ENCODE data around the gene AUTS2. TPM values are rescaled to one million over a fixed set of nuclear protein-coding genes. Genes with fewer than 3 reads are reported as not detected.

AUTS2 gene
- total and polyA plus RNA-seq, 2 of the 8 experiments (the other 6 are each of a cell fraction or from before 2014, with no cell fraction given) = 25.9 to 101 TPM

GRCh38 chr7:69817121-69817520 is 218.8 kb downstream of the AUTS2 start:
- WGBS, 2 experiments (ENCODE audit: extremely low coverage in 1 of 2, insufficient coverage in 1 of 2, insufficient read length in 1 of 2, insufficient replicate concordance in 2 of 2, low coverage in 1 of 2, low lambda C conversion rate in 2 of 2, missing lambda C conversion rate in 1 of 2) = 93% methylated on average over 2 of the region's 2 CpGs; no CpG with 5 or more reads in 1 of the 2 experiments
- Histone ChIP-seq H3K23me2 (ENCODE audit: low read depth, low read length) (no peaks in the 10 kb centered on the region), H3K27ac (ENCODE audit: low read depth, low read length) (no peak overlapping the region), H4K91ac (replicated peaks; ENCODE audit: insufficient read length, low read length) (no peak overlapping the region), H3K4me3 (ENCODE audit: extremely low read depth in 1 of 4, insufficient read depth in 2 of 4, low read depth in 3 of 4, low read length in 4 of 4) (no peak overlapping the region), H3K14ac (ENCODE audit: insufficient read length) (no peak overlapping the region), H4K20me1 (replicated peaks in 1 of 2; ENCODE audit: control insufficient read depth in 1 of 2, insufficient read depth in 2 of 2, low read length in 2 of 2) (no peaks in the 10 kb centered on the region), H2BK120ac (replicated peaks; ENCODE audit: low read depth, low read length) (no peak overlapping the region), H2BK15ac (ENCODE audit: low read length) (no peak overlapping the region), H3K4me1 (replicated peaks in 1 of 4; ENCODE audit: control insufficient read depth in 3 of 4, insufficient read depth in 4 of 4, low read length in 3 of 4) (peaks cover 2 to 11% (median 6%) of the 10 kb centered on the region in 4 experiments; a peak in 4 of 7 replicates), H3K79me2 (ENCODE audit: control insufficient read depth in 1 of 2, insufficient read depth in 2 of 2, low read length in 2 of 2) (no peaks in the 10 kb centered on the region), H3K79me1 (ENCODE audit: low read depth, low read length) (no peaks in the 10 kb centered on the region; the same call in 1 of the 2 replicates), H4K8ac (ENCODE audit: extremely low read depth, insufficient read depth, low read length) (no peak overlapping the region), H3K23ac (ENCODE audit: insufficient read length) (no peak overlapping the region), H3K4me2 (ENCODE audit: insufficient read depth in 1 of 2, low read depth in 2 of 2, low read length in 2 of 2) (no peak overlapping the region), H2BK20ac (ENCODE audit: low read length) (no peak overlapping the region), H2AFZ (ENCODE audit: low read length) (no peak overlapping the region), H3K56ac (replicated peaks; ENCODE audit: insufficient read length, low read depth, low read length) (no peak overlapping the region), H3K9me3 (ENCODE audit: insufficient read depth in 2 of 2, low read depth in 1 of 2, low read length in 1 of 2) (no peaks in the 10 kb centered on the region), H2BK12ac (ENCODE audit: low read depth, low read length) (no peak overlapping the region), H2BK5ac (ENCODE audit: low read depth, low read length) (no peak overlapping the region), H3K27me3 (replicated peaks in 1 of 4; ENCODE audit: control insufficient read depth in 3 of 4, extremely low read depth in 1 of 4, insufficient read depth in 3 of 4, low read length in 3 of 4) (no peaks in the 10 kb centered on the region), H3K18ac (ENCODE audit: extremely low read depth, low read length) (no peak overlapping the region), H3K9ac (replicated peaks in 1 of 4; ENCODE audit: extremely low read depth in 1 of 4, low read depth in 3 of 4, low read length in 3 of 4) (no peak overlapping the region), H3K36me3 (ENCODE audit: control insufficient read depth in 2 of 4, insufficient read depth in 4 of 4, low read length in 3 of 4) (no peaks in the 10 kb centered on the region), H3K4ac (replicated peaks; ENCODE audit: insufficient read length, low read depth, low read length) (no peak overlapping the region), H4K5ac (ENCODE audit: insufficient read length, low read depth, low read length) (no peak overlapping the region), H2AK5ac (ENCODE audit: low read depth, low read length) (no peak overlapping the region)
- DNase-seq (ENCODE audit: low read depth in 1 of 2, low spot score in 2 of 2) (no peak), FAIRE-seq (no peak)
- TF ChIP-seq, protein P1, sequence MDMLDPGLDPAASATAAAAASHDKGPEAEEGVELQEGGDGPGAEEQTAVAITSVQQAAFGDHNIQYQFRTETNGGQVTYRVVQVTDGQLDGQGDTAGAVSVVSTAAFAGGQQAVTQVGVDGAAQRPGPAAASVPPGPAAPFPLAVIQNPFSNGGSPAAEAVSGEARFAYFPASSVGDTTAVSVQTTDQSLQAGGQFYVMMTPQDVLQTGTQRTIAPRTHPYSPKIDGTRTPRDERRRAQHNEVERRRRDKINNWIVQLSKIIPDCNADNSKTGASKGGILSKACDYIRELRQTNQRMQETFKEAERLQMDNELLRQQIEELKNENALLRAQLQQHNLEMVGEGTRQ (IDR thresholded peaks at IDR 0.05; ENCODE audit: low read length) = no peak
- TF ChIP-seq SAP30 (IDR thresholded peaks at IDR 0.05; ENCODE audit: insufficient read depth, insufficient replicate concordance, low read length) (no peak), HDAC2 (IDR thresholded peaks at IDR 0.05; ENCODE audit: borderline replicate concordance in 1 of 2, low read depth in 2 of 2, low read length in 2 of 2) (no peak), TBP (IDR thresholded peaks at IDR 0.05; ENCODE audit: low read depth, low read length) (no peak), JUN (IDR thresholded peaks at IDR 0.05; ENCODE audit: low read depth, low read length) (no peak), TCF12 (IDR thresholded peaks at IDR 0.05; ENCODE audit: low read depth, low read length) (no peak), EGR1 (IDR thresholded peaks at IDR 0.05; ENCODE audit: borderline replicate concordance, low read depth, low read length) (no peak), RFX5 (IDR thresholded peaks at IDR 0.05; ENCODE audit: borderline replicate concordance, low read depth, low read length) (no peak), CHD1 (IDR thresholded peaks at IDR 0.05; ENCODE audit: low read depth, low read length) (no peak), CHD2 (IDR thresholded peaks at IDR 0.05; ENCODE audit: low read length) (no peak)
- CTCF ChIA-PET (ENCODE audit: partially characterized antibody) = interaction anchor here (0.7 to 1.4 kb wide), 2 partner anchors 23 to 191 kb away, joined by 3 read pairs; no protein-coding TSS in a partner anchor
- POLR2A ChIA-PET (ENCODE audit: partially characterized antibody) = no interaction called here
